HepG2 (cell line): ENCODE results near the gene CENPO. TPM values are rescaled to one million over a fixed set of nuclear protein-coding genes. Genes with fewer than 3 reads are reported as not detected.

Experiments used
- ATAC-seq: fragments of 200-7000 bp; cut with Tn5 transposase; 3 replicates; pipeline ENCODE4 v1.9.1; 2020; ENCODE audit warnings: mild to moderate bottlenecking, moderate library complexity
- BruUV-seq: library from RNA; stranded (reverse); fragments of 400-500 nt; replicated peaks from 2 replicates; lab custom pipeline; 2021; lab: Mats Ljungman, UMichigan
- CTCF ChIA-PET: fragments of 300-600 bp; formaldehyde crosslinking; extraction: SDS; loops from one replicate; lab custom pipeline; 2021; ENCODE audit warnings: low total read pairs, inconsistent platforms, low intra/inter-chr PET ratio; lab: Yijun Ruan, JAX
- POLR2A ChIA-PET: fragments of 350-600 bp; sonication (Branson Sonifier 250); formaldehyde crosslinking; loops from one replicate; lab custom pipeline; 2020; ENCODE audit warnings: antibody characterized with exemption, inconsistent platforms; lab: Yijun Ruan, JAX
- DNase-seq: peaks from one replicate; pipeline ENCODE4 v3.0.0-alpha.2; 2015; ENCODE audit warnings: low spot score
- FAIRE-seq: peaks from 3 replicates; lab custom pipeline; 2011; peaks lifted over from hg19 to GRCh38; lab: Jason Lieb, UNC
- H2AFZ ChIP-seq: one replicate; pipeline ENCODE4 v1.6.1; 2011; ENCODE audit warnings: low read length, inconsistent platforms
- H3K27ac ChIP-seq: fragments of 300-600 bp; 3 replicates; pipeline ENCODE4 v1.8.0; 2011; ENCODE audit warnings: mixed run types, mild to moderate bottlenecking, mixed read lengths, low read length, inconsistent platforms; ENCODE audit not compliant: insufficient read depth; ENCODE audit errors: extremely low read length
- H3K27me3 ChIP-seq, 2 experiments: fragments of 200-600 bp in 1 of 2; 2 replicates in 1 of 2; 3 replicates in 1 of 2; pipeline versions ENCODE4 v1.6.0 to v1.8.0; 2011; ENCODE audit warnings: low read length in 2 of 2, mild to moderate bottlenecking in 2 of 2, moderate library complexity in 2 of 2, inconsistent platforms in 1 of 2; ENCODE audit not compliant: insufficient read depth in 2 of 2, control insufficient read depth in 1 of 2
- H3K36me3 ChIP-seq, 2 experiments: fragments of 200-600 bp in 1 of 2; replicated peaks in 1 of 2; 2 replicates in 1 of 2; 3 replicates in 1 of 2; pipeline versions ENCODE4 v1.5.1 to v1.8.0; 2011; ENCODE audit warnings: low read length in 2 of 2, inconsistent platforms in 1 of 2; ENCODE audit not compliant: insufficient read depth in 2 of 2, control insufficient read depth in 1 of 2
- H3K4me1 ChIP-seq: 2 replicates; pipeline ENCODE4 v1.5.1; 2012; ENCODE audit warnings: low read length, inconsistent platforms; ENCODE audit not compliant: insufficient read depth
- H3K4me2 ChIP-seq: 2 replicates; pipeline ENCODE4 v1.6.0; 2011; ENCODE audit warnings: low read depth, low read length, inconsistent platforms
- H3K4me3 ChIP-seq, 3 experiments: fragments of 200-600 bp in 1 of 3; sonication (generic), shearing (Covaris generic) in 1 of 3; replicated peaks in 1 of 3; 2 replicates each; pipeline ENCODE4 v1.5.1; 2011 to 2016; ENCODE audit warnings: low read length in 3 of 3, inconsistent platforms in 2 of 3, low read depth in 2 of 3, mild to moderate bottlenecking in 2 of 3, control low read depth in 1 of 3, mixed read lengths in 1 of 3; ENCODE audit not compliant: insufficient read depth in 1 of 3
- H3K79me2 ChIP-seq: one replicate; pipeline ENCODE4 v1.6.1; 2011; ENCODE audit warnings: low read length, inconsistent platforms; ENCODE audit not compliant: insufficient read depth
- H3K9ac ChIP-seq: 2 replicates; pipeline ENCODE4 v1.6.0; 2011; ENCODE audit warnings: mild to moderate bottlenecking, low read depth, low read length, inconsistent platforms; ENCODE audit not compliant: insufficient read depth
- H3K9me3 ChIP-seq: 2 replicates; pipeline ENCODE4 v1.5.1; 2012; ENCODE audit warnings: mild to moderate bottlenecking, low read length
- H4K20me1 ChIP-seq: 2 replicates; pipeline ENCODE4 v1.6.0; 2011; ENCODE audit warnings: inconsistent platforms, mild to moderate bottlenecking, low read length, moderate library complexity; ENCODE audit not compliant: insufficient read depth
- ARNT ChIP-seq: fragments of 450-650 bp; IDR thresholded peaks from 2 replicates; pipeline ENCODE4 v1.6.1; 2017
- BRF2 ChIP-seq: sonication (generic); formaldehyde crosslinking; IDR thresholded peaks from 2 replicates; pipeline ENCODE4 v1.8.1; 2022; ENCODE audit warnings: mild to moderate bottlenecking, missing genetic modification reagents
- ELK4 ChIP-seq: sonication (generic); formaldehyde crosslinking; IDR thresholded peaks from 2 replicates; pipeline ENCODE4 v1.9.0; 2021; ENCODE audit warnings: missing genetic modification reagents, borderline replicate concordance
- PTBP1 ChIP-seq: fragments of 200-400 bp; formaldehyde crosslinking; IDR thresholded peaks from 2 replicates; pipeline ENCODE4 v1.6.1; 2018; ENCODE audit warnings: low read length, low read depth; ENCODE audit not compliant: poor library complexity, severe bottlenecking
- SATB2 ChIP-seq: sonication (generic); formaldehyde crosslinking; IDR thresholded peaks from 2 replicates; pipeline ENCODE4 v1.5.0; 2020; ENCODE audit warnings: missing genetic modification reagents
- ZNF749 ChIP-seq: sonication (generic); formaldehyde crosslinking; IDR thresholded peaks from 2 replicates; pipeline ENCODE4 v1.8.0; 2022; ENCODE audit warnings: mild to moderate bottlenecking, missing genetic modification reagents, moderate library complexity, borderline replicate concordance
- ZNF790 ChIP-seq: sonication (generic); formaldehyde crosslinking; IDR thresholded peaks from 2 replicates; pipeline ENCODE4 v1.8.0; 2022; ENCODE audit warnings: missing genetic modification reagents, mild to moderate bottlenecking, borderline replicate concordance
- WGBS: methylation state at CpG from one replicate; pipeline ENCODE4 v1.1.6; 2017; ENCODE audit warnings: low lambda C conversion rate; 5-methylcytosine and 5-hydroxymethylcytosine counted together
- in situ Hi-C: cut with HindIII; loops from 2 replicates; pipeline ENCODE4 v1.10.0; 2017; ENCODE audit warnings: low pct_unique_long_range_greater_than_20kb; ENCODE audit not compliant: extremely low pct_ligation_motif_present
- intact Hi-C: fragments of 100-400 bp; cut with micrococcal nuclease; formaldehyde crosslinking; loops from one replicate; pipeline ENCODE4 v1.10.0; 2022; ENCODE audit not compliant: unreplicated experiment
- polyA plus RNA-seq, 8 experiments: library from polyadenylated mRNA; depleted of rRNA in 3 of 8; stranded (reverse) in 7 of 8; unstranded in 1 of 8; fragments of >200 nt; fragmentation: Illumina TruSeq in 4 of 8; extraction: Trizol in 4 of 8; gene quantifications; 2 replicates each; pipeline versions ENCODE4 v1.2.1 to v1.2.3, GENCODE V29; 2011 to 2016; ENCODE audit warnings: low read depth in 4 of 8, missing spikeins in 1 of 8, mixed read lengths in 1 of 8; ENCODE audit not compliant: insufficient read depth in 1 of 8
- total RNA-seq, 5 experiments: library from RNA; depleted of rRNA; stranded (reverse); fragments of >200 nt; fragmentation: Illumina TruSeq; extraction: Trizol; gene quantifications; 2 replicates each; pipeline ENCODE4 v1.2.3, GENCODE V29; 2016; ENCODE audit warnings: low read depth in 1 of 5
- TF ChIP-seq, protein P1 (sequence below): sonication (generic); formaldehyde crosslinking; IDR thresholded peaks from 2 replicates; pipeline ENCODE4 v1.4.0; 2020; ENCODE audit warnings: mild to moderate bottlenecking, missing genetic modification reagents

CENPO gene
- total and polyA plus RNA-seq, 2 of the 13 experiments (the other 11 are each of a cell fraction or from before 2014, with no cell fraction given): 19.7 to 35.5 TPM

- Histone ChIP-seq H3K4me2 (no peak overlapping the region), H3K9ac (no peak overlapping the region), H2AFZ (no peak overlapping the region), H3K9me3 (no peaks in the 10 kb centered on the region), H3K27me3 (peaks cover 0 to 29% of the 10 kb centered on the region in 2 experiments; a peak in 2 of 5 replicates), H3K79me2 (no peaks in the 10 kb centered on the region), H3K36me3 (no peaks in the 10 kb centered on the region), H4K20me1 (no peaks in the 10 kb centered on the region), H3K4me1 (peaks cover 9% of the 10 kb centered on the region; the same call in 1 of the 2 replicates), H3K4me3 (no peak overlapping the region), H3K27ac (no peak overlapping the region)
- DNase-seq (no peak), ATAC-seq (no peak), FAIRE-seq (no peak)
- no TSS peak for BruUV-seq
- TF ChIP-seq, protein P1, sequence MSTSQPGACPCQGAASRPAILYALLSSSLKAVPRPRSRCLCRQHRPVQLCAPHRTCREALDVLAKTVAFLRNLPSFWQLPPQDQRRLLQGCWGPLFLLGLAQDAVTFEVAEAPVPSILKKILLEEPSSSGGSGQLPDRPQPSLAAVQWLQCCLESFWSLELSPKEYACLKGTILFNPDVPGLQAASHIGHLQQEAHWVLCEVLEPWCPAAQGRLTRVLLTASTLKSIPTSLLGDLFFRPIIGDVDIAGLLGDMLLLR: no peak
- TF ChIP-seq ZNF790 (no peak), ELK4 (CRISPR knock-in tag) (no peak)
- in situ Hi-C loops (no loop called here), intact Hi-C loops (no loop called here)
- POLR2A ChIA-PET: no interaction called here
- WGBS: 37% methylated on average over 5 of the region's 5 CpGs
- CTCF ChIA-PET: no interaction called here
Measured at GRCh38 chr2:24870440-24870839, 77.2 kb downstream of the CENPO start.

DNA sequence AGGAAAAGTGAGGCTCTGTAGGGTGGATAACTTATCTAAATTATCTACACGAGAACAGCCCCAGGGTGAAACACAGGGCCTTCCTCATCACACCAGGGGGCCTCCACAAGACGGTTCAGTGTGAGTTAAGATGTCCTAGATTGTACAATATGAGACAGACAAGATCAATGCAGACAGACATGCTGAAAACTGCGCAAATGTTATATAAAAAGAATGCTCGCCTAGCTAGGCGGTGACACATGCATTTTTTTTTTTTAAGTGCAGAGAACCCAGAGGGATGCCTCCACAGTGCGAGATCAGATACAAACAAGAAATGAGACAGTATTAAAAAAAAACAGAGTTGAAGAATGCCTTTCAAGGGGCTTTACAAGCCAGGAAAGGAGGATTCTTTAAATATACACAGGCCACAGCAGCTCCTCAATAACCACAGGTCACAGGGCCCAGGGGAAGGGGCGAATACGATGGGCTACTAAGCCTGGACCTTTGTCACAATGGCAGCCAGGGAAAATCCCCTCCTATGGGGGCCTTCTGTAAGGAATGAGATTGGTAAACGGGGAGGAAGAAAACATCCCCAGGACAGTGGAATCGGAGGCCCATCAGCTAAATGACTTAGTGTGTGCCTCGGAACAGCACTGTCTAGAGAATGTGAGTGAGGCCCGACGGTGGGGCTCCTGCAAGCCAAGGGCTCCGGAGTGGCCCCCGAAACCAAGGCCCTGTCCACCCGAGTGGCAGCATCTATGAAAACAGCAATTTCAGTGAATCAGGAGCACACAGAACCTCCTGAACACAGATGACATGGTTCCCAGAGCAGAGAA is 77.9 kb downstream of the CENPO start:
- in situ Hi-C loops: no loop called here
- WGBS: 50% methylated on average over 16 of the region's 16 CpGs
- H2AFZ ChIP-seq: no peak overlapping the region
- no peak overlapping the region for H3K27ac ChIP-seq
- H3K27me3 ChIP-seq: peaks cover 0 to 24% of the 10 kb centered on the region in 2 experiments; a peak in 1 of 5 replicates
- no peaks in the 10 kb centered on the region for H3K9me3 ChIP-seq
- BruUV-seq: no TSS peak
- FAIRE-seq: no peak
- intact Hi-C loops: no loop called here
- ChIA-PET POLR2A (no interaction called here), CTCF (no interaction called here)
- no peak overlapping the region for H3K4me2 ChIP-seq
- H3K79me2 ChIP-seq: no peaks in the 10 kb centered on the region
- no peak for TF ChIP-seq BRF2 (CRISPR knock-in tag)
- no peak for TF ChIP-seq ARNT
- no peak for TF ChIP-seq ZNF749 (CRISPR knock-in tag)
- TF ChIP-seq SATB2 (CRISPR knock-in tag): no peak
- TF ChIP-seq PTBP1: no peak
- H3K9ac ChIP-seq: no peak overlapping the region
- no peak for DNase-seq
- no peaks in the 10 kb centered on the region for H4K20me1 ChIP-seq
- no peaks in the 10 kb centered on the region for H3K36me3 ChIP-seq
- H3K4me3 ChIP-seq: no peak overlapping the region
- peak; percentile 8; the same call in 1 of the 3 replicates for ATAC-seq
- peaks cover 9% of the 10 kb centered on the region; the same call in 1 of the 2 replicates for H3K4me1 ChIP-seq
